Psoas muscle (tissue), 8 donors: ENCODE measurements around the gene ARMC7. TPM values are rescaled to one million over a fixed set of nuclear protein-coding genes. Genes with fewer than 3 reads are reported as not detected.

ENCODE experiments used
- ATAC-seq, 4 donors: fragments of 200-7000 bp; cut with Tn5 transposase; one replicate each; pipeline ENCODE4 v1.9.1; 2020; ENCODE audit warnings: moderate library complexity in 3 of 4, mild to moderate bottlenecking in 2 of 4
- DNase-seq, 2 donors: peaks; one replicate each; pipeline ENCODE4 v3.0.0-alpha.2; 2020
- H3K27ac ChIP-seq: fragments of 200-600 bp; one replicate; pipeline ENCODE4 v1.8.0; 2022
- H3K27me3 ChIP-seq, 3 donors: fragments of 200-600 bp in 1 of 3; one replicate each; pipeline versions ENCODE4 v1.6.1 to v1.8.0; 2013 to 2022; ENCODE audit warnings: low read length in 2 of 3, mild to moderate bottlenecking in 2 of 3, moderate library complexity in 1 of 3; ENCODE audit not compliant: insufficient read depth in 3 of 3
- H3K36me3 ChIP-seq, 2 donors: fragments of 200-600 bp in 1 of 2; one replicate each; pipeline versions ENCODE4 v1.6.1 to v1.8.0; 2013 to 2022; ENCODE audit warnings: low read depth in 1 of 2, mild to moderate bottlenecking in 1 of 2, moderate library complexity in 1 of 2; ENCODE audit not compliant: insufficient read depth in 1 of 2
- H3K4me1 ChIP-seq: fragments of 200-600 bp; one replicate; pipeline ENCODE4 v1.8.0; 2022
- H3K4me3 ChIP-seq: fragments of 200-600 bp; one replicate; pipeline ENCODE4 v1.8.0; 2022; ENCODE audit warnings: mild to moderate bottlenecking
- H3K9me3 ChIP-seq: fragments of 200-600 bp; one replicate; pipeline ENCODE4 v1.8.0; 2022
- WGBS, 3 donors: extraction: QIAGEN DNeasy Blood & Tissue Kit; methylation state at CpG; one replicate each; pipeline versions ENCODE4 v1.1.6 to v1.1.7; 2013; 5-methylcytosine and 5-hydroxymethylcytosine counted together
- intact Hi-C, 2 donors: fragments of 100-400 bp; cut with DNase I; formaldehyde crosslinking; loops; one replicate each; pipeline versions ENCODE4 v1.11.0 to v1.14.2; 2022
- polyA plus RNA-seq, 3 donors: library from polyadenylated mRNA; stranded (reverse); fragments of 200-250 nt; gene quantifications; one replicate each; pipeline ENCODE4 v1.2.3, GENCODE V29; 2013
- total RNA-seq, 4 donors: library from RNA; stranded (reverse); fragmentation: NEBNext Ultra II Directional in 2 of 4; extraction: Animal tissue kit (Norgen Biotek cat#: 25700) in 2 of 4; gene quantifications; one replicate each; pipeline versions ENCODE4 v1.2.1 to v1.2.4, GENCODE V29; 2021 to 2023
- TF ChIP-seq, protein P1 (sequence below): fragments of 200-600 bp; IDR thresholded peaks from one replicate; pipeline ENCODE4 v1.8.0; 2022; ENCODE audit warnings: antibody characterized with exemption
- donor health status: healthy with polysubstance abuse.
- donor health status: DM: no; HTN: no; CAD: no; lungs with moderate emphysema.
- donor health status: Bipolar disorder and iron deficiency.
- donor health status: healthy.
- donor health status: DM: yes; HTN: yes; CAD: no.
- donor health status: DM: no; HTN: no; CAD: no.
- donor health status: DM: no; HTN: no; CAD: no.
- donor health status: DM: yes; HTN: yes; CAD: no.

Gene ARMC7
- total and polyA plus RNA-seq, 7 donors = 2.7 to 7.0 (median 3.9) TPM

DNA sequence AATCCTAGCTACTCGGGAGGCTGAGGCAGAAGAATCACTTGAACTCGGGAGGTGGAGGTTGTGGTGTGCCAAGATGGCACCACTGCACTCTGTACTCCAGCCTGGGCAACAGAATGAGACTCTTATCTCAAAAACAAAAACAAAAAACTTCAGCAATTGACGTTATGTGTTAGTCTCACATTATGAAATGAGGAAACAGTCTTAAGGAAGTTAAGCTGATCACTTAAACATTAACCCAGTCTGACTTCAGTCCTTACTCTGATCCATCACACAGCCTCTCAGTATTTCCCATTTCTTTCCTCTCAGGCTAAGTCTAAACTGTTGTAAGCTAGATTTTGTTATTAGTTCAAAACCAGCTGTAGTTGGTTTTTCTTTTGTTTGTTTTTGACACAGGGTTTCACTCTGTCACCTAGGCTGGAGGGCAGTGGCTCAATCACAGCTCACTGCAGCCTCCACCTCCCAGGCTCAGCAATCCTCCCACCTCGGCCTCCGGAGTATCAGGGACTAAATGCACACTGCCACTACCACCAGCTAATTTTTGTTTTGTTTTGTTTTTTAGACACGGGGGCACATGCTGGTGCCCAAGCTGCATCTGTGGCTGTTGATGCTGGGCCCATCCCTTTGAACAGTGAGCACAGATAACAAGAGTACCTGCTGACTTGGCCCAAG, 38.2 kb downstream of the ARMC7 start:
- no peak overlapping the region for H3K4me3 ChIP-seq
- peaks cover 6 to 55% of the 10 kb centered on the region in 2 donors for H3K36me3 ChIP-seq
- no peak overlapping the region for H3K27ac ChIP-seq
- H3K4me1 ChIP-seq = peaks cover 8% of the 10 kb centered on the region
- no peaks in the 10 kb centered on the region for H3K27me3 ChIP-seq
- intact Hi-C loops = no loop called here
- DNase-seq (peak in 1 of 2 donors; percentile 17), ATAC-seq (no peak)
- TF ChIP-seq, protein P1, sequence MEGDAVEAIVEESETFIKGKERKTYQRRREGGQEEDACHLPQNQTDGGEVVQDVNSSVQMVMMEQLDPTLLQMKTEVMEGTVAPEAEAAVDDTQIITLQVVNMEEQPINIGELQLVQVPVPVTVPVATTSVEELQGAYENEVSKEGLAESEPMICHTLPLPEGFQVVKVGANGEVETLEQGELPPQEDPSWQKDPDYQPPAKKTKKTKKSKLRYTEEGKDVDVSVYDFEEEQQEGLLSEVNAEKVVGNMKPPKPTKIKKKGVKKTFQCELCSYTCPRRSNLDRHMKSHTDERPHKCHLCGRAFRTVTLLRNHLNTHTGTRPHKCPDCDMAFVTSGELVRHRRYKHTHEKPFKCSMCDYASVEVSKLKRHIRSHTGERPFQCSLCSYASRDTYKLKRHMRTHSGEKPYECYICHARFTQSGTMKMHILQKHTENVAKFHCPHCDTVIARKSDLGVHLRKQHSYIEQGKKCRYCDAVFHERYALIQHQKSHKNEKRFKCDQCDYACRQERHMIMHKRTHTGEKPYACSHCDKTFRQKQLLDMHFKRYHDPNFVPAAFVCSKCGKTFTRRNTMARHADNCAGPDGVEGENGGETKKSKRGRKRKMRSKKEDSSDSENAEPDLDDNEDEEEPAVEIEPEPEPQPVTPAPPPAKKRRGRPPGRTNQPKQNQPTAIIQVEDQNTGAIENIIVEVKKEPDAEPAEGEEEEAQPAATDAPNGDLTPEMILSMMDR = no peak
- 71 to 80% (median 73%) methylated on average over 6 of the region's 6 CpGs for WGBS, 3 donors
- no peaks in the 10 kb centered on the region for H3K9me3 ChIP-seq

- intact Hi-C loops = no loop called here
- Histone ChIP-seq H3K4me3 (peak overlapping the region; percentile 82), H3K27ac (no peak overlapping the region), H3K4me1 (peaks cover 22% of the 10 kb centered on the region), H3K27me3 (no peaks in the 10 kb centered on the region), H3K9me3 (no peaks in the 10 kb centered on the region), H3K36me3 (peaks cover 4 to 18% of the 10 kb centered on the region in 2 donors)
- 94 to 97% (median 95%) methylated on average over 6 of the region's 6 CpGs for WGBS, 3 donors
- ATAC-seq (no peak), DNase-seq (no peak)
- TF ChIP-seq, protein P1 = no peak
These were observed 42.2 kb downstream of the ARMC7 start for GRCh38 chr17:75151930-75152329.

GRCh38 chr17:75152523-75152921, 42.8 kb downstream of the ARMC7 start:
- DNase-seq (no peak), ATAC-seq (no peak)
- intact Hi-C loops = no loop called here
- peak overlapping the region; percentile 82 for H3K4me3 ChIP-seq
- H3K4me1 ChIP-seq = peaks cover 22% of the 10 kb centered on the region
- H3K27me3 ChIP-seq = no peaks in the 10 kb centered on the region
- TF ChIP-seq, protein P1 = no peak
- no peak overlapping the region for H3K27ac ChIP-seq
- no peaks in the 10 kb centered on the region for H3K9me3 ChIP-seq
- 89 to 92% (median 91%) methylated on average over 6 of the region's 6 CpGs for WGBS, 3 donors
- H3K36me3 ChIP-seq = peaks cover 4 to 12% of the 10 kb centered on the region in 2 donors

DNA sequence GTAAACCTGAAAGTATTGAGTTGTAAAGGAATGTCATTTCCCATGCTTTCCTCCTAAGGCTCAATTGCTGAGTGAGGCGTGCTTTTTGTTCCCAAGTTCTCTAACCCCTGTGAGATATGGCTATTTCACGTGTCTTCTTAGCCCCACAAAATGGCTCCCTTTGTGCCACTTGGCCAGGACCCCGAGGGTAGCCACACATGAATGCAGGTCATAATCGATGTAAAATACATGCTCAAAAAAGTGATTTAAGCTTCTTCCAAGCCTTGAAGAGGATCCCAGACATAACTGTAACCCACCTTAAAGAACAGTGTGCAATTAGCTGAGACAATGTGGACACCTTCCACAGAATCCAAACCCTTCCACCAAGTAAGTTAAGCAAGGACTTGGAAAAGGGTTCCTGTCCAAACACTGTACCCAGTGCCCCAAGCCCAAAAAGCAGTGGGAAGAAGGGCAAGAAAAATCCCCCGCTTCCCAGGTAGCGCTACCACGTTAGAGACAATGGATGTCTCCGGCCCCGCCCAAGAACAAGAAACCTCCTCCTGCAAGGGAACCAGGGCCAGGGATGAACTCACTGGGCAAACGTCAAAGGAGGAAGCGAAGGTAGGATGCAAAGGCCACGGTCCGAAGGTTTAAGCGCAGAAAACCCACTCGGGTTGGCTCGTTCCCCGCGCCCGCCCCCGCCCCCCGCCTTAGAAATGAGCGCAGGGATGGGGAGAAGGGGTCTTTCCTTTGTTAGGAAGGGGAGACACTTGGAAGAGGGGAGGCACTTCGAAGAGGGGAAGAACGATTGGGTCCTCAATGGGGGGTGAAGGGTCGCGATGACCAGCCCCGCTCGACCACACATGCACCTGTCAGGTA, 43.4 kb downstream of the ARMC7 start:
- intact Hi-C loops = no loop called here
- Histone ChIP-seq H3K27me3 (no peaks in the 10 kb centered on the region), H3K36me3 (peaks cover 1 to 6% of the 10 kb centered on the region in 2 donors), H3K4me1 (peaks cover 22% of the 10 kb centered on the region), H3K27ac (no peak overlapping the region), H3K9me3 (no peaks in the 10 kb centered on the region), H3K4me3 (peak overlapping the region; percentile 82)
- peak in 1 of 2 donors; percentile 46 for DNase-seq
- 9 to 11% (median 10%) methylated on average over 28 of the region's 28 CpGs for WGBS, 3 donors
- TF ChIP-seq, protein P1 = no peak
- ATAC-seq = no peak
